Measurements from ENCODE around the gene PYCR2. TPM values are rescaled to one million over a fixed set of nuclear protein-coding genes. Genes with fewer than 3 reads are reported as not detected.
A peak's percentile ranks its signal among the peaks of the same experiment; 100 is the strongest.

PYCR2 gene
- total RNA-seq, 1 donor from 2014 or later: 19.5 TPM

- Histone ChIP-seq H3K4me3 (ENCODE audit: low read depth, low read length) (no peak overlapping the region), H3K36me3 (ENCODE audit: control insufficient read depth, insufficient read depth, low read length) (no peaks in the 10 kb centered on the region), H3K27me3 (ENCODE audit: control insufficient read depth, insufficient read depth, low read length) (no peaks in the 10 kb centered on the region)
- DNase-seq (ENCODE audit: low read depth) (peak; percentile 79), FAIRE-seq (peak; percentile 62)
- no peak for TF ChIP-seq CTCF (IDR thresholded peaks at IDR 0.05; ENCODE audit: insufficient read depth, low read length, severe bottlenecking)
Measured at GRCh38 chr1:225963735-225964530, 39.9 kb upstream of the PYCR2 start.

- H3K36me3 ChIP-seq (ENCODE audit: control insufficient read depth, insufficient read depth, low read length): no peaks in the 10 kb centered on the region
- H3K4me3 ChIP-seq (ENCODE audit: low read depth, low read length): no peak overlapping the region
- no peak for FAIRE-seq
- TF ChIP-seq CTCF (IDR thresholded peaks at IDR 0.05; ENCODE audit: insufficient read depth, low read length, severe bottlenecking): peak; percentile 41
- H3K27me3 ChIP-seq (ENCODE audit: control insufficient read depth, insufficient read depth, low read length): no peaks in the 10 kb centered on the region
- no peak for DNase-seq (ENCODE audit: low read depth)
Measured at GRCh38 chr1:225962440-225962975, 38.5 kb upstream of the PYCR2 start.

- no peaks in the 10 kb centered on the region for H3K36me3 ChIP-seq (ENCODE audit: control insufficient read depth, insufficient read depth, low read length)
- no peak for FAIRE-seq
- no peak overlapping the region for H3K4me3 ChIP-seq (ENCODE audit: low read depth, low read length)
- no peaks in the 10 kb centered on the region for H3K27me3 ChIP-seq (ENCODE audit: control insufficient read depth, insufficient read depth, low read length)
- no peak for DNase-seq (ENCODE audit: low read depth)
- no peak for TF ChIP-seq CTCF (IDR thresholded peaks at IDR 0.05; ENCODE audit: insufficient read depth, low read length, severe bottlenecking)
Measured at GRCh38 chr1:225961659-225962439, 37.8 kb upstream of the PYCR2 start.

- FAIRE-seq: no peak
Measured at GRCh38 chr1:225958041-225958440, 34.0 kb upstream of the PYCR2 start.

GRCh38 chr1:225954753-225955152 lies 30.7 kb upstream of the PYCR2 start:
- Histone ChIP-seq H3K36me3 (ENCODE audit: control insufficient read depth, insufficient read depth, low read length) (no peaks in the 10 kb centered on the region), H3K27me3 (ENCODE audit: control insufficient read depth, insufficient read depth, low read length) (peaks cover 6% of the 10 kb centered on the region), H3K4me3 (ENCODE audit: low read depth, low read length) (no peak overlapping the region)
- DNase-seq (ENCODE audit: low read depth): no peak
- no peak for FAIRE-seq
- TF ChIP-seq CTCF (IDR thresholded peaks at IDR 0.05; ENCODE audit: insufficient read depth, low read length, severe bottlenecking): no peak

More at GRCh38 chr1:225958041-225958440, 34.0 kb upstream of the PYCR2 start:
- Histone ChIP-seq H3K4me3 (ENCODE audit: low read depth, low read length) (no peak overlapping the region), H3K27me3 (ENCODE audit: control insufficient read depth, insufficient read depth, low read length) (peaks cover 2% of the 10 kb centered on the region), H3K36me3 (ENCODE audit: control insufficient read depth, insufficient read depth, low read length) (no peaks in the 10 kb centered on the region)
- no peak for TF ChIP-seq CTCF (IDR thresholded peaks at IDR 0.05; ENCODE audit: insufficient read depth, low read length, severe bottlenecking)
- no peak for DNase-seq (ENCODE audit: low read depth)
